ENCODE measurements around the gene POLDIP2. TPM values are rescaled to one million over a fixed set of nuclear protein-coding genes. Genes with fewer than 3 reads are reported as not detected.
A peak's percentile ranks its signal among the peaks of the same experiment; 100 is the strongest.

The POLDIP2 gene
- total and polyA plus RNA-seq, 2 donors from 2014 or later = 84.9 to 174 TPM

- no peak for FAIRE-seq
- TF ChIP-seq CTCF (IDR thresholded peaks at IDR 0.05; ENCODE audit: borderline replicate concordance, extremely low read depth, insufficient read depth) = no peak
- Histone ChIP-seq H3K27ac (ENCODE audit: low read depth in 2 of 2, low read length in 2 of 2) (no peak overlapping the region), H3K4me1 (ENCODE audit: control insufficient read depth in 2 of 3, insufficient read depth in 2 of 3, low read depth in 1 of 3, low read length in 3 of 3) (peaks cover 6 to 19% (median 12%) of the 10 kb centered on the region in 3 donors), H3K27me3 (ENCODE audit: control insufficient read depth, insufficient read depth, low read length) (no peaks in the 10 kb centered on the region), H3K4me3 (ENCODE audit: low read length in 3 of 3) (no peak overlapping the region), H3K36me3 (ENCODE audit: control insufficient read depth in 2 of 3, insufficient read depth in 3 of 3, low read length in 3 of 3) (peaks cover 11 to 30% (median 14%) of the 10 kb centered on the region in 3 donors), H3K9ac (ENCODE audit: low read length in 3 of 3) (no peak overlapping the region), H3K9me3 (ENCODE audit: control insufficient read depth in 2 of 3, insufficient read depth in 1 of 3, low read length in 3 of 3) (no peaks in the 10 kb centered on the region)
- peak in 1 of 5 donors; percentile 25 for DNase-seq
- intact Hi-C loops (cut with DNase I) = no loop called here
These were observed 25.4 kb downstream of the POLDIP2 start for GRCh38 chr17:28331891-28332420.

- no peaks in the 10 kb centered on the region for H3K27me3 ChIP-seq (ENCODE audit: control insufficient read depth, insufficient read depth, low read length)
- FAIRE-seq (no peak), DNase-seq (peak in 1 of 5 donors; percentile 26)
- H3K9ac ChIP-seq (ENCODE audit: low read length in 3 of 3) = no peak overlapping the region
- H3K4me3 ChIP-seq (ENCODE audit: low read length in 3 of 3) = no peak overlapping the region
- no peak overlapping the region for H3K27ac ChIP-seq (ENCODE audit: low read depth in 2 of 2, low read length in 2 of 2)
- peaks cover 11 to 34% (median 14%) of the 10 kb centered on the region in 3 donors for H3K36me3 ChIP-seq (ENCODE audit: control insufficient read depth in 2 of 3, insufficient read depth in 3 of 3, low read length in 3 of 3)
- intact Hi-C loops (cut with DNase I) = no loop called here
- peaks cover 6 to 12% (median 7%) of the 10 kb centered on the region in 3 donors for H3K4me1 ChIP-seq (ENCODE audit: control insufficient read depth in 2 of 3, insufficient read depth in 2 of 3, low read depth in 1 of 3, low read length in 3 of 3)
- H3K9me3 ChIP-seq (ENCODE audit: control insufficient read depth in 2 of 3, insufficient read depth in 1 of 3, low read length in 3 of 3) = no peaks in the 10 kb centered on the region
- TF ChIP-seq CTCF (IDR thresholded peaks at IDR 0.05; ENCODE audit: borderline replicate concordance, extremely low read depth, insufficient read depth) = no peak
These were observed 26.7 kb downstream of the POLDIP2 start for GRCh38 chr17:28330671-28331070.

GRCh38 chr17:28328325-28328724 is 29.0 kb downstream of the POLDIP2 start:
- Histone ChIP-seq H3K9me3 (ENCODE audit: control insufficient read depth in 2 of 3, insufficient read depth in 1 of 3, low read length in 3 of 3) (no peaks in the 10 kb centered on the region), H3K9ac (ENCODE audit: low read length in 3 of 3) (no peak overlapping the region), H3K36me3 (ENCODE audit: control insufficient read depth in 2 of 3, insufficient read depth in 3 of 3, low read length in 3 of 3) (peaks cover 11 to 34% (median 14%) of the 10 kb centered on the region in 3 donors), H3K4me1 (ENCODE audit: control insufficient read depth in 2 of 3, insufficient read depth in 2 of 3, low read depth in 1 of 3, low read length in 3 of 3) (peaks cover 0 to under 1% (median 0%) of the 10 kb centered on the region in 3 donors), H3K27me3 (ENCODE audit: control insufficient read depth, insufficient read depth, low read length) (no peaks in the 10 kb centered on the region), H3K4me3 (ENCODE audit: low read length in 3 of 3) (no peak overlapping the region), H3K27ac (ENCODE audit: low read depth in 2 of 2, low read length in 2 of 2) (no peak overlapping the region)
- FAIRE-seq (no peak), DNase-seq (peak in 2 of 5 donors; percentile 21 to 34)
- intact Hi-C loops (cut with DNase I) = no loop called here
- no peak for TF ChIP-seq CTCF (IDR thresholded peaks at IDR 0.05; ENCODE audit: borderline replicate concordance, extremely low read depth, insufficient read depth)

- Histone ChIP-seq H3K27ac (ENCODE audit: low read depth in 2 of 2, low read length in 2 of 2) (no peak overlapping the region), H3K9me3 (ENCODE audit: control insufficient read depth in 2 of 3, insufficient read depth in 1 of 3, low read length in 3 of 3) (no peaks in the 10 kb centered on the region), H3K27me3 (ENCODE audit: control insufficient read depth, insufficient read depth, low read length) (no peaks in the 10 kb centered on the region), H3K9ac (ENCODE audit: low read length in 3 of 3) (no peak overlapping the region), H3K36me3 (ENCODE audit: control insufficient read depth in 2 of 3, insufficient read depth in 3 of 3, low read length in 3 of 3) (peaks cover 11 to 34% (median 14%) of the 10 kb centered on the region in 3 donors), H3K4me1 (ENCODE audit: control insufficient read depth in 2 of 3, insufficient read depth in 2 of 3, low read depth in 1 of 3, low read length in 3 of 3) (no peaks in the 10 kb centered on the region), H3K4me3 (ENCODE audit: low read length in 3 of 3) (no peak overlapping the region)
- DNase-seq = no peak
- no peak for TF ChIP-seq CTCF (IDR thresholded peaks at IDR 0.05; ENCODE audit: borderline replicate concordance, extremely low read depth, insufficient read depth)
- intact Hi-C loops (cut with DNase I) = no loop called here
- no peak for FAIRE-seq
These were observed 29.6 kb downstream of the POLDIP2 start for GRCh38 chr17:28327709-28328108.

All from kidney (tissue), 14 donors.